ENCODE data around the gene CEBPA.

CEBPA gene

DNA sequence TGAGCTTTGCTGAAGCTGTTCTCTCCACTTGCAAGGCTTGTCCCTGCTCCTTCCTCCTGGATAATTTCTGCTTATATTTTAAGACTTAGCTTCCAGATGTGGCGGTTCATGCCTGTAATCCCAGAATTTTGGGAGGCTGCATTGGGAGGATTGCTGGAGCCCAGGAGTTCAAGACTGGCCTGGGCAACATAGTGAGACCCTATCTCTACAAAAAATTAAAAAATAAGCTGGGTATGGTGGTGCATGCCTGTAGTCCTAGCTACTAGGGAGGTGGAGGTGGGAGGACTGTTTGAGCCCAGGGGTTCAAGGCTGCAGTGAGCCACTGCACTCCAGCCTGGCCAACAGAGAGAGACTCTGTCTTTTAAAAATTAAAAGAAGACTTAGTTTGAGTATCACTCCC lies 31.6 kb downstream of the CEBPA start:
- DNase-seq = no peak

DNA sequence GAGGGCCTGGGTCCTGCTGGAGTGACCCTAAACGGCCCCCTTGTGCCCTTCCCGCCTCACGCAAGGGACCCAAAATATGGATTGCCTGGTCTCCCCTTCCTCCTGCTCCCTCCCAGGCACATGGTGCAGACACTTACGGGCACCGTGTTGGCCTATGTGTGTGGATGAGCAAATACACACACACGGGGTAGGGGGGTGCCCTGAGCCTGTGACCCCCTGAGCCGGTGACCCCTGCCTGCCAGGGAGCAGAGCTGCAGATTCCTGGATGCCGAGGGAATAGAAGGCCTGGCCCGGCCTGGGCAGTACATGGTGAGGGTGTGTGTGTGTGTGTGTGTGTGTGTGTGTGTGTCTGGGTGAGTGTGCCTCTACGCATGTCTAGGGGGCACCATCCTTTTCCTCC lies 33.3 kb downstream of the CEBPA start:
- DNase-seq = no peak

DNA sequence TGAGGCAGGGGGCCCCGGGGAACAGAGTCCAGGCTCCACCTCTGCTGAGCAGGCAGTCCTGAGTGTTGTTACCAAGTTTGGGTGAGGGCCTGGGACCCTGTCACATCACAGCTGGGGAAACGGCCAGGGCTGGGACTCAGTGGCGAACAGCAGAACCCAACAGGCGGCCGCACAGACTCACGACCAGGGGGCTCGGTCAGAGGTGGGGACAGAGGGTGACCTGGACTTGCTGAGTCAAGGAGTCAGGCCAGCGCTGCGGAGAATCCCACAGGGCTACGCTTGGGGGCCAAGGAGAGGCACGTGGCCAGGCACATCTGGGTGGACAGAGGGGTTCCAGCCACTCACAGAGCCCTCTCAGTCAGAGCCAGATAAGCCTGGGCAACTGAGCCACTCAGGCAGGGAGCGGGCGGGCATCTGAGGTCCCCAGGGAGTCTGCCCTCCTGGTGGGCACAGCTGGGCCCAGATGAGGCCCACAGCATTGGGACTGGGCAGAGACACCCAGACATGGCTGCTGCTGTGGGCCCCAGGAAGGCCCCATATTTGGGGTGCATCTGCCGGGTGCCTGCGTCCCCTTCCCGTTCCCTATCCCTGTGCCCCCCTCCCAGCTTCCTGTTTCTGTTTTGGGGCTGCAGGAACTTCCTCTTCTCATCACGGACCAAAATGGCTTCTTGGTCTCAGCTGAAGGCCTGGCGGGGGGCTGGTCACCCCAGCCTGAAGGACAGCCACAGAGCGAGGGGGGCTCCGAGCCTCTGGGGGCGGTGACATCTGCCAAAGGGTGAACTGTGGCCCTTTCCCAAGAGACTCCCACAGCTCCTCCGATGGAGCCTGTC lies 34.0 kb downstream of the CEBPA start:
- DNase-seq = no peak

DNA sequence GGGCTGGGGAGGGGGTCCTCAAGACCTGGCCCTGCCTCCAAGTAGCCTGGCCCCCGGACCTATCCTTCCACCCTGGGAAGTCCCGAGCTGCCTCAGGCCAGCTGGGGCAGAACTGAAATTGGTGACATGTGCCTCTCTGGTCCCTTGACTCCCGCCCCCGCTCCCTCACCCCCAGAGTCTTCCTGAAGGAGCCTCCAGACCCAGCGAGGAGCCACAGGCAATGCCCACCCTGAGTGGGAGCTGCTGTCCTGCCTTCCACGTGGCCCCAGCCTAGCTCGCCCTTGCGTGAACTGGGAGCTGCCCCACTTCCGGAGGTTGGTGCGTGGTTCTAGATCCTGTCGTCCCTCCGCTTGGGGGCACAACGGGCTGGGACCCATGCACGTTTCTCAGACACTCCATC lies 34.6 kb downstream of the CEBPA start:
- no peak for DNase-seq

DNA sequence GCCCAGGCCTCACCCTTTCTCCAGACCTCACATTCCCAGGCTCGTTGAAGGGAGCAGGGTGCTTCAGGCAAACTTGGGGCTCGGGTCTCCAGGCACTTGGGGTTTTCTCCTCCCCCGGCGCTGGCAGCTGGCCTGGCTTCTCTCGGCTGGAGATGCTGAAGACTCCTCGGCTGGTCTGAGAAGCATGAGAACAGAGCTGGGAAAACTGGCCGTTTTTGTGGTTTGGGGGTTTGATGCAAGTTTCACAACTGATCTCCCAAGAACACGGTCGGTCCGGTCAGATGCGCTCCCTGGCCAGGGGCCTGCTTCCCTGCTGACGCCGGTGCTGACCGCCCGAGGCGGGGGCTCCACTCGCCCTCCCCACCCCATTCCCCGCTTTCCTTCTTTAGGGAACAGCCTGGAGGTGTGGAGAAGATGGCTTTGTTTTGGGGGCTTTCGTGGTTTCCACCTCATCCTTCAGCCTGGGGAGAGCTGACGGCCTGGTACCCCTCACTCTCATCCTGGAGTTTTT lies 35.3 kb downstream of the CEBPA start:
- no peak for DNase-seq

DNA sequence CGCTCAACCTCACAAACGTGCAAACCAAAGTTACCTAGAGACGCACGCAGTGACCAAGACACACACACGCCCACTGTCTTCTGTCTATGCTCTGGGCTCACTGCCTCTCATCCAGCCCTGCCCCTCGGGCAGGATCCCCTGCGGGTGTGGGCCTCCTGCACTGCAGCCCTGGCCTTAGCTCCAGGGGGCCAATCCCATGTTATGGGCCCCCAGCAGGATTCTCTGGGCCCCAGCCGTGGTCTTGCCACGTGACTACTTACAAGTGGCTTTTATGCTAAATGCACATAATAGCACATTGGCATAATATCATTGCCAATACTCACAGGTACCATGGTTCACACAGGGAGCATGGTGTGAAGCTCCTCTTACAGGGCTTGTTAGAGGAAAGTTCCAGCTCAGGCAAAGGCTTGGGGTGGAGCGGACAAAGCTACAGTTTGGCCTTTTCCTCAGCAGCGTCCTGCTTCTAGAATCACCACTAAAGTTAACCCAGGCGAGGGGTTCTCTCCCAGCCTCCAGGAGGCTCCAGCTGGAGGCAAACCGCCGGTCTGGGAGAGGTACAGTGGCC lies 37.4 kb downstream of the CEBPA start:
- DNase-seq = no peak

DNA sequence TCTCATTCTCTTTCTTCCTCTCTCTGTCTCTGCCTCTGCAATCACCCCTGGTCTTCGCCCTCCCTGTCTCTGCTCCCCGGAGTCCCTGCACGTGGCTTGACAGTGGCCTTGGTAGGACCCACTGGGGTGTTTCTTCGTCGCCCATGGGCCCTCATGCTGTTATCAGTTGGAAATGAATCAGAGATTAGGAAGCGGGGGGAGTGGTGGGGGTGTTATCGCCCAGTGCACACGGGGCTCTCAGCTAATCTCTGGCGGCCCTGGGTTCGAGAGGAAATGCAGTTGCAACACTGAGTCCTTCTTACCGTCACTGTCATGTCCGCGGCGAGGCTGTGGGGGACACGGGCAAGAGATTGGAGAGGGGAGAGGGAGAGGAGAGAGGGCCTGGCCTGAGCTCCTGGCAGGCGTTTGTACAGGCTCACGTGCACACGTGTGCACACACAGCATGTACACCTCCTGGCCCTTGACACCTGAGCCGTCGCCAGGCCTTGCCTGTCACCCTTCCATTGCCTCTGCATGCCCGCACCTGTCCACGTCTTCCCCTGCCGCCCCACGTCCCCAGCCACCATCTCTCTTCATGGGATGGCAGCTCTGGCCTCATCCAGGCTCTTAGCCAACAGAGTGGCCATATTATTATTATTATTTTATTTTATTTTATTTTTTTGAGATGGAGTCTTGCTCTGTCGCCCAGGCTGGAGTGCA lies 38.9 kb downstream of the CEBPA start:
- no peak for DNase-seq

DNA sequence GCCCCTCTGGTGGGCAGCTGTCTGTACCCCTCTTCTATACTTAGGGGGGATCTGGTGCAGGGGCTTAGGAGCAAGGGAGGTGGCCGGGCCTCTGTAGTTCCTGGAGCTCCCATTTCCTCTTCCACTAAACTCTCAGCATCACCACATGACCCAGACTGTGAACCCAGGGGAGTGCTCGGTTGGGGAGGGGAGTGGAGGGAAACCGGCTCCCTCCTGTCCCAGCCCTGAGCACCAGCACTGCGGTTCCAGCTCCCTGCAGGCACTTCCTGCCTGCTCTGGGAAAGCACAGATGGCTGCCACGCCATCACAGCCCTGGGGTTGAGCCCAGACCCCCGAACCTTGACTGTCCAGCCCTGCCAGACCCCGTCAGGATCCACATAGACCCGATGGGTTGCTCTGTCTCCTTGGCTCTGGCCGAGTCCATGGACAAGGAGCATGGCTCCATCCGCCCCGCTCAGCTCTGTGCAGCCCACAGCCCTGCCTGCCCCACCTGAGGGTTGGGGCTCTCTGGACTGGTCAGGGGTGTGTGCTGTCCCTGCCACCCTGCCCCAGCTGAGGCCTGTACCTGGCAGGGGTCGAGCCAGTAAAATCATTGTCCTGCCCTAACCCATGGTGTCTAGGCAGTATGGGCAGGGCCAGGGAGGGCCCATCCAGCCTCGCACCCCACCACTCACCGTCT lies 40.7 kb downstream of the CEBPA start:
- DNase-seq = no peak

DNA sequence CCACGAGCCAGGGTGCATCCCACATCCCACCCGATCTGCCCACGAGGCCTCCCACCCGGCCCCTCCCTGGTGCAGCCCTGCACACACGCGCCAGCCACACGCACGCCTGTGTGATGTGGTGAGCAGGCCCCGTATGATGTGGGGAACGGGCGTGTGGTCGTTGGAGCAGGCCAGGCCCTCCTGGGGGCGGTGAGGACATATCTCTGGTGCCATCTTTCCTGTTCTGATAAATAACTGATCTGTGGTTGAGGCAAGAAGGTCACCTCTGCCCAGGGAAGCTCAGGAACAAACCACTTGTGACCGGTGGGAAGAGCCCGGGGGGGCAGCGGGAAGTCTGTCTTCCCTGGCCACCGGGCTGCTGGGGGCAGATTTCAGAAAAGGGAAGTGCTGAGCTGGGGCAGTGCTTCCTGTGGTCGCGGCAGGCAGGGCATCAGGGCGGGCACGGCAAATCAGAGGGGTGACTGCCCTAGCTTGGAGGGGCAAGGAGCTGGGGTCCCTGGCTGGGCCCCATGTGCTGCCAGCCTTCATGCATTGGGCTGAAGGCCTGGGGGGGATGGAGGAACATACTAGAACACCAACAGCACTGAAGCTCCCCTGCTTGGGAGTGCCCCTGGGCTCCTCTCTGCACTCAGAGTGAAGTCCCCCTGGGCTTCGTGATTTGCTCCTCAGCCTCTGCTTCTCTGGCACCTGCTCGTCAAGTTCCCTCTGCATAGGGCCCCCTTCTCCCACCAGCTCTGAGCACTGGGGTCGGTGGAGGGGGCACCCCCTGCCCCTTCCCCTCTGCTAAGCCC lies 41.5 kb downstream of the CEBPA start:
- DNase-seq = no peak

DNA sequence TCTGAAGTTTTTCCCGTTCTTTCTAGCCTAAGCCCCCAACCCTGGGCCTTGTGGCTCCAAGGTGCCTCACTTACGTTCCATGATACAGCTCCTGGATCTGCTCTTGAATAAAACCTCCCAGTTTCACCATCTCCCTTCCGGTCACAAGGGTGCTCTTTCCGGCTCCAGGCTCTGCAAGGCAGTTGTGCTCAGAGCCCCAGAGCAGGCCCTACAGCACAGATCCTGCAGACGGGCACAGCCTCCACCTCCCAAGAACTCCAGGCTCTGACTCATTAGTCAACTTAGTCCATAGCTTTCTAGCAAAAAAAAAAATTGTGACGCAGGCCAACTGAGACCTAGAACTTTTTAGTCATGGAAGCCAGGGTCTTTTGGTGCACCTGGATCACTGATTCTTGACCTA lies 42.8 kb downstream of the CEBPA start:
- DNase-seq = no peak

DNA sequence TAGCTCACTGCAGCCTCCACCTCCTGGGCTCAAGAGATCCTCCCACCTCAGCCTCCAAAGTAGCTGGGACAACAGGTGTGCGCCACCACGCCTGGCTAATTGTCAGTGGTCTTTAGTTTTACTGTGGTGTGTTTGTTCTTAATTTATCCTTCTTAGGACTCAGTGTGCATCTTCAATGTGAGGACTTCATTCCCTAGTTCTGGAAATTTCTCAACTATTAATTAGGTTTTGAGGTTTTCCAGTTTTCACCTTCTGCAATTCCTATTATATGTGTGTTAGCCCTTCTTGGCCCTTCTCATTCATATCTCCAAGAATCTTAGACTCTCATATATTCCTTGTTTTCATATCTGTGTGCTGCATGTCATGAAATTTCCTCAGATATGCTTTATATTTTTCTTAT lies 44.5 kb downstream of the CEBPA start:
- no peak for DNase-seq

DNA sequence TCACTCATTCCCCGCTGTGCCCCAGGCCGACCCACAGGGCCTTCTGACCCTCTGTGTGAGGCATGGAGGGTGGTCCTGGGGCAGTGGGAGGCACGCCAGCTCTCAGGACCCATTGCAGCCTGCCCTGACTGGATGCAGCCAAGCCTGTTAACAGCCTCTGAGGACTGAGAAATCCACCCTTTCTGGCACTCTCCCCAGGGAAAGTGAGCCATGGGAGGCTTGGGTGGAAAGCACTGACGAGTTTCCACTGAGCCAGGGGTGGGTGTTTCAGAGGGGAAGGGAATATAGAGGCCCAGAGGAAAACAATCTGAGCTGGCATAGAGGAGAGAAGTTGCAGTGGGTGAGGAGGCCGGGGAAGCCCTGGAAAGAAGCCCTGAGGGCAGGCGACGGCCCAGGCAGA lies 46.1 kb downstream of the CEBPA start:
- DNase-seq = no peak

DNA sequence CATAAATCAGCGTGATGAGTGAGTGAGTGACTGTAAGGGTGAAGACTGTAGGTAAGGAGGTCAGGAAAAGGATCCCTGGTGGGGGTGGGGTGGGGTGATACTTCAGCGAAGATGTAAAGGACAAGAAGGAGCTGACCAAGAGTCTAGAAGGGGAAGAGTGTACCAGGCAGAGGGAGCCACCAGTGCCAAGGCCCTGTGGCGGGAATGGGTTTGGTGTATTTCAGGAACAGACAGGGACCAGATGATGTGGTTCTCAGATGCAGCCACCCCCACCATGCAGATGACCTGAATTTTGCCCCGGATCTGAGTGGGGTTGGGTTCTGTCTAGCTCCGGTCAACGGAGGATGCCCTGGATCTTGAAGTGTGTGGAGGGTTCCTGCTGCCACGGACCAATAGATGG lies 46.6 kb downstream of the CEBPA start:
- DNase-seq = no peak

DNA sequence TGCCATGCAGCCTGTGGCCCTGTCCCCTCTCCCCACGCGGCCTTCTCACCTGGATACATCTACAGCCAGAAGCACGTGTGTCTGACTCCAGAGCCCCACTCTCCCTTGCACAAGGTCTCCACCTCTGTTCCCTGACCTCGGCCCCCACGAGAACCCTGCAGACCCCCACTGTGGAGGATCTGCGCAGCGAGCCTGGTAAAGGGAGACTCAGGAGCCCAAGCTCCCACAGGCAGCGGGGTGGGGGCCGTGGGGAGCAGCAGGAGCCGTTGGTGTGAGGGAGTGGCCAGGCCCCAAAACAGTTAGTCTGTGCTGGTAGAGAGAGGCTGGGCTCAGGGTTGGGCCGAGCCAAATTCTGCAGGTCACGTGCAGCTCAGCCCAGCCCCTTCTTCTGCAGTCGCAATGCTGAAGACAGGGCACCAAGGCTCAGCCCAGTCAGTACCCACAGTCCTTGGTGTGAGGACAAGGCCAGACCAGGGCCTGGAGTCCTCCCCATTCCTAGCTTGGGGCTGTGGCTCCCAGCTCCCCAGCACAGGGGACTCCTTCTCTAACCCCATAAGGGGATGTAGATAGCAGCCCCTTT lies 48.0 kb downstream of the CEBPA start:
- no peak for DNase-seq

DNA sequence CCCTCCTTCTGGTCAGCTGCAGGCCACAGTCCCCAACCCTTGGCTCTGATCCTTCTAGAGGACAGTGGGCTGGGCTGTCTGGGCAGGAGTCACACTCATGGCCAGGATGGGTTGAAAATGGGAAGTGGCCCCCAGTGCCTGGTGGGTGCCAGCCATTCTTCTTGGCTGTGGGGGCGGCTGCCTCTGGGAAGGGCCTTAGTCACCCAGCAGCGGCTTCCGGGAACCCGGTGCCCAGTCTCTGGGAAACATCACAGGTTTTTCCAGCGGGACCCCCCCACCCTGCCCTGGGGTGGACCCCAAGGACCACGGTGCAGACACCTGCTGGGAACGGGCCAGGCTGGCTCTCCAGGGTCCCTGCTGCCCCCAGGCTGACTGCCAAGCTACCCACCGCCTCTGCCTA lies 49.4 kb downstream of the CEBPA start:
- DNase-seq = no peak

DNA sequence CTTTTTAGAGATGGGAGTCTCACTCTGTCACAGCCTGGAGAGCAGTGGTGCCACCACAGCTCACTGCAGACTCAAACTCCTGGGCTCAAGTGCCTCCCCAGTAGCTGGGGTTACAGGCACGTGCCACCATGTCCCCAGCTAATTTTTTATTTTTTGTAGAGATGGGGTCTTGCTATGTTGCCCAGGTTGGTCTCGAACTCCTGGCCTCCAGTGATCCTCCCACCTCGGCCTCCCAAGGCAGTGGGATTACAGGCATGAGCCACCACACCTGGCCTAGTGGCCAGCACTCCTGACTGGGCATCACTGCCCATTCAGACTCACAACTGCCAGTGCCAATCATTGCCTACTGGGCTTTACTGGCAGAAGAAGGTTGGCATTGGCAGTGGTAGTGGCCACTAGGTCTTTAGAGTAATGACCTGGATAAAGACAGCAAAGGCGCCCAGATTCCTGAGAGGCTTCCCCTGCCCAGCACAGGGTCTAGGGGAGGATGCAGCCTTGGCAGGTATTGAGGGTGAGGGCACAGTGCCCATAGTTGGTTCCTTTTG lies 49.8 kb downstream of the CEBPA start:
- DNase-seq = no peak

DNA sequence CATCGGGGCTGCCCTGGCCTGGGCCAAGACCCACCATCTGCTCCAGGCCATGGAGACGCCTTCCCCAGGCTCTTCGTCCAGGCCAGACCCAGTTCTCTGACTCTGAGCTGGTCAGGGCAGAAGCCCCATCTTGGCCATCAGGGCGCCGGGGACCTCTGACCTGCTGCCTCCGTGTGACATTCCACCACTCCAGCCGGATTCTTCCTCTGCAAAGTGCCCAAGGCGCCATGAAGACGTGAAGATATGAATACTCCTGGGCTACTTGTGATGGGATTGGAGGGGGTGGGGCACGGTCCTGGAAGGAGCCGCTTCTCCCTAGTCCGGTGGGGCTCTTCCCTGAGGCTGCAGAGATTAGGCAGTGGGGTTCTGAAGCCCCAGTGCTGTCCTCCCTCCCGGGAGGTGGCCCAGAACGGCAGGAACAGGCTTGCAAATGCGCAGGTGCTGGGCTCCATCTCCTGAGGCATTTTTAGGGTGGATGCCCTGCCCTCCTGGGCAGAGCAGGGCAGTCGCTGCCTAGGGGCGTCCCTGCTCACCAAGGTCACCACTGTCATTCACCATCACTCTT lies 50.7 kb downstream of the CEBPA start:
- no peak for DNase-seq

DNA sequence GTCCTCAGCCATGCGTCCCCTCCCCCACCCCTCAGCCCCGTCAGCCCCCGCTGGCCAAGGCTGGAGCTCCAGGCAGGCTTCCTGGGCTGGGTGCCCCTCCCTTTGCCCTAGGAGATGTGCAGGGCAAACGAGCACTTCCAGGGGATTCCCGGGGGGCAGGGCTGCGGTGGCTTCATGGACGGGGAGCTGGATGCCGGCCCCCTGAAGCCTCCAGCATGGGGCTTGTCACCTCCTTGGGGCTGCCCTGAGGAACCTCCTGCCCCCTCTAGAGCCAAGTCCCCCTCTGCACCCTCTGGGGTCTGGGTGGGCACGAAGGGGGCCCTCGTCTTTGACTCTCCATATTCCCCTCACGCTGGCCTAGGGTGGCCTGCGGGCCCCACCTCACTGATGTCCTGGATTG lies 51.3 kb downstream of the CEBPA start:
- no peak for DNase-seq

DNA sequence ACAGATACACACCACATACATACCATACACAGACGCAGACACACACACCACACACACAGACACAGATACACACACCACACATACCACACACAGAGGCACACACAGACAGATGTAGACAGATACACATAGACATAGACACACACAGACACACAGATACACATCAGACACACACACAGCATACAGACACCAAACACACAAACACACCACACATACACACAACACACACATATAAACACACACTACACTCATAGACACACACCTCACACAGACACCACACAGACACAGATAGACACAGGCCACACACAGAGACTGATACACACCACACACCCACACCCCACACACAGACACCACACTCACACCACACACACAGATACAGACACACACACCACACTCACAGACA lies 51.8 kb downstream of the CEBPA start:
- DNase-seq = no peak

Data from activated CD4-positive, alpha-beta T cell treated with anti-CD3 and anti-CD28 coated beads, Interleukin-2, amount 50 U/mL, for 16 hours (primary cell).